Activated CD8-positive, alpha-beta memory T cell treated with anti-CD3 and anti-CD28 coated beads for 24 hours (primary cell): ENCODE data around the gene OR2A12.
"Not testable (repeated sequence)": the region's sequence is repeated elsewhere in the genome, so short reads cannot be mapped to it uniquely, and the experiment has no call there.

Source experiments
- DNase-seq: peaks from one replicate; pipeline ENCODE4 v3.0.0-alpha.2; 2020

The OR2A12 gene

GRCh38 chr7:144085978-144086377 lies at the start of gene OR2A12:
OR2A12 (plus strand) TSS chr7:144086278; CDS start chr7:144095108, 8,830 bp downstream.
- no peak for DNase-seq

- no peak for DNase-seq
These were observed 49.7 kb upstream of the OR2A12 start for GRCh38 chr7:144036302-144036885.

- DNase-seq, result no peak
These were observed 48.6 kb upstream of the OR2A12 start for GRCh38 chr7:144037414-144038035.

GRCh38 chr7:144038887-144039286 lies 47.2 kb upstream of the OR2A12 start:
- DNase-seq, result no peak

GRCh38 chr7:144048648-144049047 lies 37.4 kb upstream of the OR2A12 start, which contains the start of gene OR2A5:
OR2A5 (plus strand) TSS chr7:144048948; CDS start chr7:144050402, 1,454 bp downstream.
- DNase-seq, result no peak

GRCh38 chr7:144049491-144049890 lies 36.6 kb upstream of the OR2A12 start:
- no peak for DNase-seq

GRCh38 chr7:144050093-144050492 lies 36.0 kb upstream of the OR2A12 start:
- no peak for DNase-seq

- not testable (repeated sequence) for DNase-seq
These were observed 35.2 kb upstream of the OR2A12 start for GRCh38 chr7:144050884-144051283.

GRCh38 chr7:144057954-144058353 lies 28.1 kb upstream of the OR2A12 start:
- no peak for DNase-seq

GRCh38 chr7:144063710-144064109 lies 22.4 kb upstream of the OR2A12 start:
- no peak for DNase-seq

GRCh38 chr7:144069511-144069910 lies 16.6 kb upstream of the OR2A12 start, which contains the start of gene OR2A25:
OR2A25 (plus strand) TSS chr7:144069811; CDS start chr7:144074220, 4,409 bp downstream.
- DNase-seq, result no peak

GRCh38 chr7:144069953-144070352 lies 16.1 kb upstream of the OR2A12 start:
- no peak for DNase-seq

GRCh38 chr7:144074374-144074773 lies 11.7 kb upstream of the OR2A12 start:
- DNase-seq, result no peak

- DNase-seq, result no peak
These were observed 652 bp downstream of the OR2A12 start for GRCh38 chr7:144086730-144087129.

GRCh38 chr7:144087230-144087629 lies 1.2 kb downstream of the OR2A12 start:
- DNase-seq, result no peak

GRCh38 chr7:144090667-144091066 lies 4.6 kb downstream of the OR2A12 start:
- no peak for DNase-seq

GRCh38 chr7:144098776-144099175 lies 12.7 kb downstream of the OR2A12 start:
- no peak for DNase-seq

GRCh38 chr7:144100607-144101006 lies 14.5 kb downstream of the OR2A12 start:
- no peak for DNase-seq

- no peak for DNase-seq
These were observed 16.0 kb downstream of the OR2A12 start for GRCh38 chr7:144102041-144102440.

GRCh38 chr7:144105211-144105610 lies 19.1 kb downstream of the OR2A12 start:
- no peak for DNase-seq

GRCh38 chr7:144109283-144109682 lies 23.2 kb downstream of the OR2A12 start, which contains the start of gene OR2A2:
OR2A2 (plus strand) TSS chr7:144109583; CDS start chr7:144109583, 0 bp downstream.
- no peak for DNase-seq

- DNase-seq, result no peak
These were observed 24.2 kb downstream of the OR2A12 start for GRCh38 chr7:144110272-144110671.

GRCh38 chr7:144113651-144114050 lies 27.6 kb downstream of the OR2A12 start:
- DNase-seq, result no peak

- no peak for DNase-seq
These were observed 32.3 kb downstream of the OR2A12 start for GRCh38 chr7:144118341-144118740.

GRCh38 chr7:144122876-144123275 lies 36.8 kb downstream of the OR2A12 start, which contains the start of gene OR2A14:
OR2A14 (plus strand) TSS chr7:144123176; CDS start chr7:144129113, 5,937 bp downstream.
- no peak for DNase-seq
